Panc1 (cell line): ENCODE results near the gene BICRAL. TPM values are rescaled to one million over a fixed set of nuclear protein-coding genes. Genes with fewer than 3 reads are reported as not detected.

ENCODE experiments used
- ATAC-seq: fragments of 200-7000 bp; cut with Tn5 transposase; 2 replicates; pipeline ENCODE4 v1.9.1; 2020; ENCODE audit warnings: mild to moderate bottlenecking, moderate library complexity
- BruUV-seq: library from RNA; stranded (reverse); fragments of 400-500 nt; replicated peaks from 2 replicates; lab custom pipeline; 2021; lab: Mats Ljungman, UMichigan
- CTCF ChIA-PET: fragments of 300-600 bp; sonication (Branson Sonifier 250); formaldehyde crosslinking; loops from one replicate; lab custom pipeline; 2022; ENCODE audit warnings: antibody characterized with exemption; lab: Charles Lee
- POLR2A ChIA-PET: fragments of 300-600 bp; sonication (Branson Sonifier 250); formaldehyde crosslinking; loops from one replicate; lab custom pipeline; 2022; ENCODE audit warnings: antibody characterized with exemption; lab: Charles Lee
- DNase-seq: peaks from one replicate; pipeline ENCODE4 v3.0.0-alpha.2; 2010; ENCODE audit warnings: low read depth, low spot score
- H3K27ac ChIP-seq: 2 replicates; pipeline ENCODE4 v1.5.1; 2011; ENCODE audit warnings: mild to moderate bottlenecking, low read length, inconsistent platforms
- H3K27me3 ChIP-seq: fragments of 200-500 bp; sonication (Bioruptor generic); 2 replicates; pipeline ENCODE4 v1.6.0; 2014; ENCODE audit warnings: low read length, inconsistent platforms; ENCODE audit not compliant: control insufficient read depth, insufficient read depth
- H3K36me3 ChIP-seq: fragments of 200-500 bp; sonication (Bioruptor generic); 2 replicates; pipeline ENCODE4 v1.5.1; 2014; ENCODE audit warnings: inconsistent platforms, mild to moderate bottlenecking, low read length, moderate library complexity; ENCODE audit not compliant: control insufficient read depth, insufficient read depth
- H3K4me1 ChIP-seq: 2 replicates; pipeline ENCODE4 v1.5.1; 2011; ENCODE audit warnings: inconsistent platforms, mild to moderate bottlenecking, low read length, moderate library complexity; ENCODE audit not compliant: control insufficient read depth, insufficient read depth
- H3K4me3 ChIP-seq, 2 experiments: 2 replicates each; pipeline ENCODE4 v1.5.1; 2011 to 2012; ENCODE audit warnings: low read depth in 2 of 2, low read length in 2 of 2, mild to moderate bottlenecking in 2 of 2, inconsistent platforms in 1 of 2, moderate library complexity in 1 of 2
- H3K9me3 ChIP-seq: fragments of 200-500 bp; sonication (Bioruptor generic); 2 replicates; pipeline ENCODE4 v1.5.1; 2014; ENCODE audit warnings: low read depth, mild to moderate bottlenecking, inconsistent platforms, low read length, moderate library complexity; ENCODE audit not compliant: control insufficient read depth, insufficient read depth
- POLR2AphosphoS5 ChIP-seq: IDR thresholded peaks from 2 replicates; pipeline ENCODE4 v1.6.1; 2012; ENCODE audit warnings: mild to moderate bottlenecking, low read depth, low read length, moderate library complexity
- SIN3A ChIP-seq: IDR thresholded peaks from 2 replicates; pipeline ENCODE4 v1.6.1; 2012; ENCODE audit warnings: low read depth, mild to moderate bottlenecking, low read length, moderate library complexity, borderline replicate concordance; ENCODE audit not compliant: insufficient read depth
- TCF7L2 ChIP-seq: IDR thresholded peaks from 2 replicates; pipeline ENCODE4 v1.6.1; 2011; ENCODE audit warnings: mild to moderate bottlenecking, low read depth, low read length, inconsistent platforms
- in situ Hi-C: cut with HindIII; loops from 2 replicates; pipeline ENCODE4 v1.10.0; 2016; ENCODE audit warnings: low sequenced_read_pairs, low pct_unique_long_range_greater_than_20kb
- intact Hi-C: fragments of 100-400 bp; cut with micrococcal nuclease; formaldehyde crosslinking; loops from one replicate; pipeline ENCODE4 v1.10.0; 2022; ENCODE audit not compliant: unreplicated experiment
- total RNA-seq: library from RNA; stranded (reverse); gene quantifications from one replicate; pipeline ENCODE4 v1.2.1, GENCODE V29; 2021; ENCODE audit not compliant: unreplicated experiment
- TF ChIP-seq, protein P1 (sequence below): fragments of 450-650 bp; IDR thresholded peaks from 2 replicates; pipeline ENCODE4 v1.5.1; 2017; ENCODE audit warnings: mild to moderate bottlenecking
- TF ChIP-seq, protein P2 (sequence below), 2 experiments: IDR thresholded peaks; 2 replicates each; pipeline ENCODE4 v1.6.1; 2011 to 2012; ENCODE audit warnings: low read depth in 2 of 2, control low read depth in 1 of 2, low read length in 1 of 2, mild to moderate bottlenecking in 1 of 2, moderate library complexity in 1 of 2; ENCODE audit not compliant: insufficient read depth in 1 of 2

BICRAL gene
- total RNA-seq, 1 experiment from 2014 or later = 12.9 TPM

DNA sequence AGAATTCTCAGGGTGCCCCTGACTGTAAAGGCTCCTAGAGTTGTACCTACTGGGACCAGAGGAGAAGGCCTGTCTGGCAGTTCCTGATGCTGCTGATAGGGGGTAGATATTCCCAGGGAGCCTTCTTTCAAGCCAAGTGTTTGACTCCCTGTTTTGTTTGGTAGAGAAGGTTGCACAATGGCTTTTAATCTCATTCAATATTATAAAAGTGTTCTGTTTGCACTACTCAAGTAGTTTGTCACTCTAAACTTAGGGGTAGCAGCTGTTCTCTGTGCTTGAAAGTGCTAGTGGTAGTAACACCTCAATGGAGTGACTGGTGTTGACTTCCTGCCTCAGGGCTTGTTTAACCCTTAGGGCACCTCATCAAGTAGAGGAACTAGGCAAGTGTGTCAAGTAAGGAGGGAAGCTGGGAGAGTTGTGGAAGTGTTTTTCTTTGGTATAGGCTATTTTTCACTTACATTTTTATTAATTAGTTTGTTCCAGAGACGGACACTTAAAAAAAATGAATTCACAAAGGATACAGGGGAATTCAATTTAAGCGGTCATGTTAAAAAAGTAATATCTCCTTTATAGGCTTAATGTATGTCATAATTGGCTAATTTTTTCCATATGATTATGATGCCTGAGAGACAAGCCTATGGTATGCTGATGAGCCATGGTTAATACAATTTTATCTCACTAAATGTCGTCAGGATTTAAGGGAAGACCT is 38.1 kb downstream of the BICRAL start:
- TF ChIP-seq, protein P1, sequence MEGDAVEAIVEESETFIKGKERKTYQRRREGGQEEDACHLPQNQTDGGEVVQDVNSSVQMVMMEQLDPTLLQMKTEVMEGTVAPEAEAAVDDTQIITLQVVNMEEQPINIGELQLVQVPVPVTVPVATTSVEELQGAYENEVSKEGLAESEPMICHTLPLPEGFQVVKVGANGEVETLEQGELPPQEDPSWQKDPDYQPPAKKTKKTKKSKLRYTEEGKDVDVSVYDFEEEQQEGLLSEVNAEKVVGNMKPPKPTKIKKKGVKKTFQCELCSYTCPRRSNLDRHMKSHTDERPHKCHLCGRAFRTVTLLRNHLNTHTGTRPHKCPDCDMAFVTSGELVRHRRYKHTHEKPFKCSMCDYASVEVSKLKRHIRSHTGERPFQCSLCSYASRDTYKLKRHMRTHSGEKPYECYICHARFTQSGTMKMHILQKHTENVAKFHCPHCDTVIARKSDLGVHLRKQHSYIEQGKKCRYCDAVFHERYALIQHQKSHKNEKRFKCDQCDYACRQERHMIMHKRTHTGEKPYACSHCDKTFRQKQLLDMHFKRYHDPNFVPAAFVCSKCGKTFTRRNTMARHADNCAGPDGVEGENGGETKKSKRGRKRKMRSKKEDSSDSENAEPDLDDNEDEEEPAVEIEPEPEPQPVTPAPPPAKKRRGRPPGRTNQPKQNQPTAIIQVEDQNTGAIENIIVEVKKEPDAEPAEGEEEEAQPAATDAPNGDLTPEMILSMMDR = no peak
- TF ChIP-seq TCF7L2 = no peak
- no peak for TF ChIP-seq POLR2AphosphoS5
- TF ChIP-seq, protein P2, sequence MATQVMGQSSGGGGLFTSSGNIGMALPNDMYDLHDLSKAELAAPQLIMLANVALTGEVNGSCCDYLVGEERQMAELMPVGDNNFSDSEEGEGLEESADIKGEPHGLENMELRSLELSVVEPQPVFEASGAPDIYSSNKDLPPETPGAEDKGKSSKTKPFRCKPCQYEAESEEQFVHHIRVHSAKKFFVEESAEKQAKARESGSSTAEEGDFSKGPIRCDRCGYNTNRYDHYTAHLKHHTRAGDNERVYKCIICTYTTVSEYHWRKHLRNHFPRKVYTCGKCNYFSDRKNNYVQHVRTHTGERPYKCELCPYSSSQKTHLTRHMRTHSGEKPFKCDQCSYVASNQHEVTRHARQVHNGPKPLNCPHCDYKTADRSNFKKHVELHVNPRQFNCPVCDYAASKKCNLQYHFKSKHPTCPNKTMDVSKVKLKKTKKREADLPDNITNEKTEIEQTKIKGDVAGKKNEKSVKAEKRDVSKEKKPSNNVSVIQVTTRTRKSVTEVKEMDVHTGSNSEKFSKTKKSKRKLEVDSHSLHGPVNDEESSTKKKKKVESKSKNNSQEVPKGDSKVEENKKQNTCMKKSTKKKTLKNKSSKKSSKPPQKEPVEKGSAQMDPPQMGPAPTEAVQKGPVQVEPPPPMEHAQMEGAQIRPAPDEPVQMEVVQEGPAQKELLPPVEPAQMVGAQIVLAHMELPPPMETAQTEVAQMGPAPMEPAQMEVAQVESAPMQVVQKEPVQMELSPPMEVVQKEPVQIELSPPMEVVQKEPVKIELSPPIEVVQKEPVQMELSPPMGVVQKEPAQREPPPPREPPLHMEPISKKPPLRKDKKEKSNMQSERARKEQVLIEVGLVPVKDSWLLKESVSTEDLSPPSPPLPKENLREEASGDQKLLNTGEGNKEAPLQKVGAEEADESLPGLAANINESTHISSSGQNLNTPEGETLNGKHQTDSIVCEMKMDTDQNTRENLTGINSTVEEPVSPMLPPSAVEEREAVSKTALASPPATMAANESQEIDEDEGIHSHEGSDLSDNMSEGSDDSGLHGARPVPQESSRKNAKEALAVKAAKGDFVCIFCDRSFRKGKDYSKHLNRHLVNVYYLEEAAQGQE (IDR thresholded peaks at IDR 0.05; ENCODE audit: insufficient read depth in 1 of 2, low read depth in 2 of 2, low read length in 1 of 2) = no peak
- no peak for TF ChIP-seq SIN3A
- ATAC-seq (no peak), DNase-seq (no peak)
- CTCF ChIA-PET = no interaction called here
- H3K36me3 ChIP-seq = no peaks in the 10 kb centered on the region
- H3K4me1 ChIP-seq = no peaks in the 10 kb centered on the region
- no TSS peak for BruUV-seq
- no peaks in the 10 kb centered on the region for H3K27me3 ChIP-seq
- intact Hi-C loops (no loop called here), in situ Hi-C loops (no loop called here)
- no peak overlapping the region for H3K4me3 ChIP-seq
- H3K9me3 ChIP-seq = no peaks in the 10 kb centered on the region
- POLR2A ChIA-PET = no interaction called here
- H3K27ac ChIP-seq = no peak overlapping the region

DNA sequence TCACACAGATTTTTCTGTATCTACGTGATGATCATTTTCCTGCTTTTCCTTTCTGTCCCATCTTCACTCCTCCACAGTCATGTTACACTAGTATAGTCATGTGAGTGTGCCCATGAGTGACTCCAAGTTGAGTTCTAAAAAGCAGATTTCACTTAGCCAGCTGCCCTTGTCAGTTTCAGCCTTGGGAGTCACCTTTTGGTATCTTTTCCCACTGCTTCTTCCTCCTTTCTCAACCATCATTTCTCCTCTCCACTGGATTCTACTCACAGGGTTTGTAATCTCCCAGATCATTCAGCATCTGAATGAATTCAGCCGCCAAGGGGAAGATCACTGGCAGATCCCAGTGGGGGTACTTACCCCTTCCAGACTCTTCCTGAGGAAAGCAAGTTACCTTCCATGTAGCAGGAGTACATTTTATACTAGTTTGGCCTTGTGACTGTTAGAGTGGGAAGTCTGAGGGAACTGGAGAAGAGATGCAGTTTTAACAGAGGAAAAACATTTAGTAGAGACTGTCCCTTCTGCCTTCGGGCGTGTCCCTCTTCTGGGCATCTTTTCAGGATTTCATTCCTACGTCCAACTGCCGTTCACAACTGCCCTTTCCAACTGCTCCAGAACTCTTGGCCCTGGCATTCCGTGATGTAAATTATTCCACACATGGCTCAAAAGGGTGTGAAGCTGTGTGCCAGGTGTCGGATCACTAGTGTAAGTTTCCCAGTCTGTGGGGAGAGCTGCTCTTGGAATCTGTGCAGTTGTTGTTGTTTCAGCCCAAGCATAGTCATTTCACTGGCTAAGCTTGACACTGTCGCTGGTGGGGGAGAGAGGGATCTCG is 38.9 kb downstream of the BICRAL start:
- intact Hi-C loops (no loop called here), in situ Hi-C loops (no loop called here)
- POLR2A ChIA-PET = no interaction called here
- no peaks in the 10 kb centered on the region for H3K36me3 ChIP-seq
- no peak for ATAC-seq
- no peaks in the 10 kb centered on the region for H3K9me3 ChIP-seq
- H3K4me1 ChIP-seq = no peaks in the 10 kb centered on the region
- no peaks in the 10 kb centered on the region for H3K27me3 ChIP-seq
- no TSS peak for BruUV-seq
- CTCF ChIA-PET = no interaction called here
- TF ChIP-seq TCF7L2 = no peak
- TF ChIP-seq, protein P1 = no peak
- no peak for TF ChIP-seq POLR2AphosphoS5
- TF ChIP-seq, protein P2 (IDR thresholded peaks at IDR 0.05; ENCODE audit: insufficient read depth in 1 of 2, low read depth in 2 of 2, low read length in 1 of 2) = no peak
- no peak for TF ChIP-seq SIN3A
- DNase-seq = no peak
- no peak overlapping the region for H3K27ac ChIP-seq
- H3K4me3 ChIP-seq = no peak overlapping the region
